Natural killer cell (primary cell): ENCODE results near the gene TM4SF4. TPM values are rescaled to one million over a fixed set of nuclear protein-coding genes. Genes with fewer than 3 reads are reported as not detected.

ENCODE experiments used
- ATAC-seq, 3 donors: fragments of 150-1000 bp in 2 of 3; fragments of 200-7000 bp in 1 of 3; cut with Tn5 transposase; 1 replicate in 1 of 3; 2 replicates in 2 of 3; pipeline ENCODE4 v1.10.0; 2021; ENCODE audit warnings: mild to moderate bottlenecking in 2 of 3, moderate library complexity in 2 of 3
- DNase-seq, 2 donors: peaks; one replicate each; pipeline versions ENCODE4 v3.0.0 to v3.0.0-alpha.2; 2013 to 2021; ENCODE audit warnings: mixed read lengths in 1 of 2
- H3K27ac ChIP-seq: one replicate; pipeline ENCODE4 v1.5.1; 2013; ENCODE audit warnings: mild to moderate bottlenecking, low read length
- H3K27me3 ChIP-seq: one replicate; pipeline ENCODE4 v1.6.1; 2013; ENCODE audit warnings: low read length; ENCODE audit not compliant: control insufficient read depth, insufficient read depth
- H3K36me3 ChIP-seq: one replicate; pipeline ENCODE4 v1.6.1; 2013; ENCODE audit warnings: low read length; ENCODE audit not compliant: control insufficient read depth, insufficient read depth
- H3K4me1 ChIP-seq: one replicate; pipeline ENCODE4 v1.6.1; 2013; ENCODE audit warnings: low read length; ENCODE audit not compliant: control insufficient read depth, insufficient read depth
- H3K4me3 ChIP-seq: one replicate; pipeline ENCODE4 v1.5.1; 2013; ENCODE audit warnings: low read length
- H3K9me3 ChIP-seq: one replicate; pipeline ENCODE4 v1.6.1; 2013; ENCODE audit warnings: low read length; ENCODE audit not compliant: control insufficient read depth, insufficient read depth
- H3K27ac Mint-ChIP-seq, 2 donors: one replicate each; pipeline ENCODE4 v1.8.0; 2022; ENCODE audit warnings: mild to moderate bottlenecking in 2 of 2, mixed read lengths in 2 of 2, moderate library complexity in 1 of 2
- H3K27me3 Mint-ChIP-seq, 2 donors: one replicate each; pipeline ENCODE4 v1.8.0; 2022; ENCODE audit warnings: low read depth in 2 of 2, mixed read lengths in 2 of 2
- H3K36me3 Mint-ChIP-seq: one replicate; pipeline ENCODE4 v1.8.0; 2022; ENCODE audit warnings: mixed read lengths
- H3K4me1 Mint-ChIP-seq, 2 donors: one replicate each; pipeline ENCODE4 v1.8.0; 2022; ENCODE audit warnings: mixed read lengths in 2 of 2
- H3K4me3 Mint-ChIP-seq: one replicate; pipeline ENCODE4 v1.8.0; 2022; ENCODE audit warnings: mild to moderate bottlenecking, moderate library complexity, mixed read lengths
- H3K9me3 Mint-ChIP-seq, 2 donors: one replicate each; pipeline ENCODE4 v1.8.0; 2022; ENCODE audit warnings: mixed read lengths in 2 of 2
- WGBS: methylation state at CpG from one replicate; pipeline ENCODE4 v1.1.7; 2013; ENCODE audit warnings: missing lambda C conversion rate; ENCODE audit not compliant: insufficient coverage; 5-methylcytosine and 5-hydroxymethylcytosine counted together
- intact Hi-C: fragments of 100-400 bp; cut with micrococcal nuclease; formaldehyde crosslinking; loops from one replicate; pipeline ENCODE4 v1.14.2; 2022
- total RNA-seq, 4 donors: library from RNA; stranded (reverse); fragments of 120-200 nt in 1 of 4; gene quantifications; one replicate each; pipeline versions ENCODE4 v1.2.3 to v1.2.4, GENCODE V29; 2013 to 2022
- TF ChIP-seq, protein P1 (sequence below): fragments of 200-600 bp; IDR thresholded peaks from one replicate; pipeline ENCODE4 v1.8.0; 2022; ENCODE audit warnings: antibody characterized with exemption

The TM4SF4 gene
- total RNA-seq, 3 donors from 2014 or later (not counting 1 experiment from before 2014, with no cell fraction given) = not detected

GRCh38 chr3:149541091-149541491 is 66.6 kb downstream of the TM4SF4 start:
- intact Hi-C loops = no loop called here
- Mint-ChIP-seq H3K36me3 (no peaks in the 10 kb centered on the region), H3K27me3 (peaks cover 0 to under 1% of the 10 kb centered on the region in 2 donors), H3K4me3 (no peak overlapping the region), H3K9me3 (no peaks in the 10 kb centered on the region), H3K4me1 (no peaks in the 10 kb centered on the region), H3K27ac (no peak overlapping the region)
- TF ChIP-seq, protein P1, sequence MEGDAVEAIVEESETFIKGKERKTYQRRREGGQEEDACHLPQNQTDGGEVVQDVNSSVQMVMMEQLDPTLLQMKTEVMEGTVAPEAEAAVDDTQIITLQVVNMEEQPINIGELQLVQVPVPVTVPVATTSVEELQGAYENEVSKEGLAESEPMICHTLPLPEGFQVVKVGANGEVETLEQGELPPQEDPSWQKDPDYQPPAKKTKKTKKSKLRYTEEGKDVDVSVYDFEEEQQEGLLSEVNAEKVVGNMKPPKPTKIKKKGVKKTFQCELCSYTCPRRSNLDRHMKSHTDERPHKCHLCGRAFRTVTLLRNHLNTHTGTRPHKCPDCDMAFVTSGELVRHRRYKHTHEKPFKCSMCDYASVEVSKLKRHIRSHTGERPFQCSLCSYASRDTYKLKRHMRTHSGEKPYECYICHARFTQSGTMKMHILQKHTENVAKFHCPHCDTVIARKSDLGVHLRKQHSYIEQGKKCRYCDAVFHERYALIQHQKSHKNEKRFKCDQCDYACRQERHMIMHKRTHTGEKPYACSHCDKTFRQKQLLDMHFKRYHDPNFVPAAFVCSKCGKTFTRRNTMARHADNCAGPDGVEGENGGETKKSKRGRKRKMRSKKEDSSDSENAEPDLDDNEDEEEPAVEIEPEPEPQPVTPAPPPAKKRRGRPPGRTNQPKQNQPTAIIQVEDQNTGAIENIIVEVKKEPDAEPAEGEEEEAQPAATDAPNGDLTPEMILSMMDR = no peak
- WGBS = 82% methylated on average over 3 of the region's 3 CpGs
- Histone ChIP-seq H3K4me1 (no peaks in the 10 kb centered on the region), H3K9me3 (no peaks in the 10 kb centered on the region), H3K27me3 (no peaks in the 10 kb centered on the region), H3K27ac (no peak overlapping the region), H3K4me3 (no peak overlapping the region), H3K36me3 (no peaks in the 10 kb centered on the region)
- DNase-seq (no peak), ATAC-seq (no peak)

DNA sequence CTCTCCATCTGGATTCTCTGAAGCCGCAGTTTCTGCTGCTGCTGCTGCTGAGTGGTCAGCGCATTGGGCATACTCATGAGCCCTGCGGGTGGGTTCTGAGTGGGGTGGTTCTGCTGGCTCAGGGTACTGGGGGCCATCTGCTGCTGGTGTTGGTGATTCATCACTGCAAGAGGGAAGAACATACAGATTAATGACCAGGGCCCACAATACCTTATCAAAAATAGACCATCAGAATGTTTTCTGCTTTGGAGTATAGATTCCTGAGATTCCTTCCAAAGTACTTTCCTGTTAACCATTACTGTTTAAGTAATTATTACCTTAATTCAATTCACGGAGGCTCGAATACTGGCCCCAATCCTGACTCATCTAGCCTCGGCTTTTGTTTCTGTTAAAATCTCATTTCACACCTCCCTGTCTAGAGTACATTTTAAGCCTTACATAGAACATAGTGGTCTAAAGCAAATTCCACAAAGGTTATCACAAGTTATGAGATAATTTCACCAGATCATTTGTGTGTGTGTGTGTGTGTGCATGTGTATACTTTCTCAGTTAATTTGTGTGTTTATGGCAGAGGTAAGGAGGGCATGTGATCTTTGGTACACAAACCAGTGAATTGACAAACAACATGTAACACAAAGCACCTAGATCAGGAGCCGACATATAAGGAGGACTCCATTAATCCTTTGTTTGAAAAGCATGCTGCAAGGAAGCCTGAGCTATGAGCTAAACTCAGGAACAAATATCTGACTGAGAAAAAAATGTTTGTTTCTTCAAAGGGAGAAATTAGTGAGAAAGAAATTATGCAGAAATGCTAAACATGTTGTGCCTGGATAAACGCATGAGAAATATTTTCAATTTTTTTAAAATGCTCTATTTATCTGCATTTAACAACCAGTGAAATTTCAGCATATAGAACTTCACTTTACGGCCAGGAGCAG is 68.1 kb downstream of the TM4SF4 start:
- H3K4me1 ChIP-seq = no peaks in the 10 kb centered on the region
- peaks cover 4 to 10% of the 10 kb centered on the region in 2 donors for H3K27me3 Mint-ChIP-seq
- 93% methylated on average over 9 of the region's 9 CpGs for WGBS
- no peaks in the 10 kb centered on the region for H3K9me3 Mint-ChIP-seq
- no peaks in the 10 kb centered on the region for H3K4me1 Mint-ChIP-seq
- H3K36me3 ChIP-seq = no peaks in the 10 kb centered on the region
- ATAC-seq (no peak), DNase-seq (no peak)
- no peak overlapping the region for H3K4me3 Mint-ChIP-seq
- H3K27me3 ChIP-seq = no peaks in the 10 kb centered on the region
- intact Hi-C loops = no loop called here
- H3K4me3 ChIP-seq = no peak overlapping the region
- H3K27ac ChIP-seq = no peak overlapping the region
- H3K27ac Mint-ChIP-seq = no peak overlapping the region
- TF ChIP-seq, protein P1 = no peak
- no peaks in the 10 kb centered on the region for H3K36me3 Mint-ChIP-seq
- H3K9me3 ChIP-seq = no peaks in the 10 kb centered on the region

GRCh38 chr3:149545049-149545448 is 70.6 kb downstream of the TM4SF4 start:
- DNase-seq (no peak), ATAC-seq (no peak)
- Histone ChIP-seq H3K36me3 (no peaks in the 10 kb centered on the region), H3K4me1 (no peaks in the 10 kb centered on the region), H3K27me3 (no peaks in the 10 kb centered on the region), H3K4me3 (no peak overlapping the region), H3K27ac (no peak overlapping the region), H3K9me3 (no peaks in the 10 kb centered on the region)
- Mint-ChIP-seq H3K27me3 (peaks cover 4 to 21% of the 10 kb centered on the region in 2 donors), H3K9me3 (no peaks in the 10 kb centered on the region), H3K4me1 (no peaks in the 10 kb centered on the region), H3K27ac (no peak overlapping the region), H3K36me3 (no peaks in the 10 kb centered on the region), H3K4me3 (no peak overlapping the region)
- intact Hi-C loops = no loop called here
- TF ChIP-seq, protein P1 = no peak
- WGBS = 80% methylated on average over 1 of the region's 2 CpGs
